Measurements from ENCODE around the gene VSTM4. TPM values are rescaled to one million over a fixed set of nuclear protein-coding genes. Genes with fewer than 3 reads are reported as not detected.

The VSTM4 gene
- total RNA-seq, 1 donor from 2014 or later, result 19.5 TPM

DNA sequence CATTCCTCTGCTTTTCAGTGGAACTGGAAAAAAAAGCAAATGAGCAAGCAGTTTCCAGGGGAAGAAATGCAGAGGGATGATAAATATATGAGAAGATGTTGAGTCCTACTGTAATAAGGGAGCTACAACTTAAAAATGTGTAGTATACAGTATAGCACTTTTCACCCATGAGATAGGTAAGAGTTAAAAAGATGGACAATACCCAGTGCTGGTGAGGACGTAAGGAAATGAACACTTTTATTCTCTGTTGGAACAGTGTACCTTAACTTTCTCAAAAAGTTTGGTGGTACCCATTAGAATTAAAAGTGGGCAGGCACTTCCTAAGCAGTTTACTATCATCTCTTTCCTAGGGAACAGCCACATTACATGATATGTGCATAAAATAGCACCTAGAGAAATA lies 21.2 kb upstream of the VSTM4 start:
- Histone ChIP-seq H3K9me3 (no peaks in the 10 kb centered on the region), H3K4me3 (no peak overlapping the region), H3K4me1 (peaks cover 21% of the 10 kb centered on the region), H3K36me3 (no peaks in the 10 kb centered on the region), H3K27ac (no peak overlapping the region), H3K27me3 (no peaks in the 10 kb centered on the region)
- DNase-seq (no peak), ATAC-seq (no peak)
- TF ChIP-seq, protein P1, sequence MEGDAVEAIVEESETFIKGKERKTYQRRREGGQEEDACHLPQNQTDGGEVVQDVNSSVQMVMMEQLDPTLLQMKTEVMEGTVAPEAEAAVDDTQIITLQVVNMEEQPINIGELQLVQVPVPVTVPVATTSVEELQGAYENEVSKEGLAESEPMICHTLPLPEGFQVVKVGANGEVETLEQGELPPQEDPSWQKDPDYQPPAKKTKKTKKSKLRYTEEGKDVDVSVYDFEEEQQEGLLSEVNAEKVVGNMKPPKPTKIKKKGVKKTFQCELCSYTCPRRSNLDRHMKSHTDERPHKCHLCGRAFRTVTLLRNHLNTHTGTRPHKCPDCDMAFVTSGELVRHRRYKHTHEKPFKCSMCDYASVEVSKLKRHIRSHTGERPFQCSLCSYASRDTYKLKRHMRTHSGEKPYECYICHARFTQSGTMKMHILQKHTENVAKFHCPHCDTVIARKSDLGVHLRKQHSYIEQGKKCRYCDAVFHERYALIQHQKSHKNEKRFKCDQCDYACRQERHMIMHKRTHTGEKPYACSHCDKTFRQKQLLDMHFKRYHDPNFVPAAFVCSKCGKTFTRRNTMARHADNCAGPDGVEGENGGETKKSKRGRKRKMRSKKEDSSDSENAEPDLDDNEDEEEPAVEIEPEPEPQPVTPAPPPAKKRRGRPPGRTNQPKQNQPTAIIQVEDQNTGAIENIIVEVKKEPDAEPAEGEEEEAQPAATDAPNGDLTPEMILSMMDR (IDR thresholded peaks at IDR 0.05), result no peak
- intact Hi-C loops (cut with DNase I), result no loop called here

DNA sequence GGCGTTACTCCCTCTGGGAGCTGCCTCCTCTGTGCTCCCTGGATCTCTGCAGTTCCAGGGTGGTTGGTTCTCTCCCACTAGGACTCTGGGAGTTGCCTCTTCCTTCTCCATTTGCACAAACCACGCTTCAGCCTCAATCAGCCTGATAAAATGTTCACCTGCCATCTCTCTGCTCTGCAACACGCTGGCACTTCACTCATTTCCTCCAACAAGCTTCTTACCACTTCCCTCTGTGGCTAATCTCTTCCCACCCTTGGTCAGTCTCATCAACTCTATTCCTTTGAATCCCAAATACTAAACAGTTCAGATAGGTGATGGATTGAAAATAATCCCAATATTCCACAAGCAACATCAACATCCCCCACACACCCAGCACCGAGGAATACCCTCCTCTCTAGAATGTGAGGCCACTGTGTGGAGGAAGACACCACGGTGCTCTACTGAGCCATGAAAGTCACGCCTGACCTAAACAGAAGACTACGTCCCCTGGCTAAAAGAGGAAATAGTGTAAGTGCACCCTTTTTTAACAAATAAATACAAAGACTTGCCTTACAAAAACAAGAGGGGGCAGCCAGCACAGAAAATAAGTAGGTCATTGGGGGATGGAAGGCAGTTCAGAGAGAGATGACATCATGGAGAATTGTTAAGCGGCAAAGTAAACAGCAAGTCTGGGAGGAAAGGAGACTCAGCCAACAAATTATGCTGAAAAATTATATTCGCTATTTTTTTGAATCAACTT lies 20.4 kb upstream of the VSTM4 start:
- no peak for DNase-seq
- no peak for ATAC-seq
- no peaks in the 10 kb centered on the region for H3K36me3 ChIP-seq
- no peaks in the 10 kb centered on the region for H3K27me3 ChIP-seq
- no peak overlapping the region for H3K27ac ChIP-seq
- TF ChIP-seq, protein P1 (IDR thresholded peaks at IDR 0.05), result no peak
- H3K4me3 ChIP-seq, result no peak overlapping the region
- H3K4me1 ChIP-seq, result peaks cover 21% of the 10 kb centered on the region
- no peaks in the 10 kb centered on the region for H3K9me3 ChIP-seq
- intact Hi-C loops (cut with DNase I), result no loop called here

DNA sequence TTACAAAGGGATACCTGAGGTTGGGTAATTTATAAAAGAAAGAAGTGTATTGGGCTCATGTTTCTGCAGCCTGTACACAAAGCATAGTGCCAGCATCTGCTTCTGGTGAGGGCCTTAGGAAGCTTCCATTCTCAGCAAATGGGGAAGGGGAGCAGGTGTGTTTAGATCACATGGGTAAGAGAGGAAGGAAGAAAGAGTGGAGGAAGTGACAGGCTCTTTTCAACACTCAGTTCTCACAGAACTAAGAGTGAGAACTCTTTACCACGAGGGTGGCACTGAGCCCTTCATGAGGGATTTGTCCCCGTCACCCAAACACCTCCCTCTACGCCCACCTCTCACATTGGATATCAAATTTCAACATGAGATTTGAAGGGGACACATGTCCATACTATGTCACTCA lies 19.0 kb upstream of the VSTM4 start:
- intact Hi-C loops (cut with DNase I), result no loop called here
- Histone ChIP-seq H3K36me3 (no peaks in the 10 kb centered on the region), H3K27ac (no peak overlapping the region), H3K4me3 (no peak overlapping the region), H3K4me1 (peaks cover 13% of the 10 kb centered on the region), H3K9me3 (no peaks in the 10 kb centered on the region), H3K27me3 (no peaks in the 10 kb centered on the region)
- TF ChIP-seq, protein P1 (IDR thresholded peaks at IDR 0.05), result no peak
- DNase-seq (no peak), ATAC-seq (no peak)

DNA sequence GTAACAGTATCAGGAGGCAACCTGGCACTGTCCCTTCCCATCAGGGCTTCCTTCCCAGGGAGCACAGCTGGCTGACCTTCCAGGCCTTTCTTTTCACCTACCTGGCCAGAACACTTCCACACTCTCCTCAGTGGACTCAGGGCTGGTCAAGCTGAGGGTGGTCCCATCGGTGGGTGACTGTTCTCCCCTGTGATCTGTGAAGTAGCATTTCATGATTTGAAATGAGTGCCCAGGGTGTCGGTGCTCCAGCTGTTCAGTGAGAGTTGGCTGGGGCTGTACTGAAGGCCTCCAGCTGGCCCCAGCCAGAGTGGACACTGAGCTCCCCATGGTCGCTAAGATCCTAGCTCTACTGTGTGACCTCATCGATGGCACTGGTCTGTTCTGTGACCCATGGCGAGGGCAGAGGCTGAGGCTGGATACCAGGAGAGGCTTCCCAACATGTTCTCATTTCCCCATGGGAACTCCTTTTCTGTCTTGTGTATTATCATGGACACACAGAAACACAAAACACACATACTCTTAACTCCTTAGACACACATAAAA lies 18.5 kb upstream of the VSTM4 start, which contains the start of gene FAM170B:
Gene FAM170B (minus strand): TSS at position 316 of the 543 bp plus-strand sequence. CDS start 103 bp downstream, at position 213.
- TF ChIP-seq, protein P1 (IDR thresholded peaks at IDR 0.05), result no peak
- Histone ChIP-seq H3K27ac (no peak within 1 kb of the TSS), H3K9me3 (no peaks in the 10 kb centered on the region), H3K4me3 (no peak within 1 kb of the TSS), H3K36me3 (no peaks in the 10 kb centered on the region), H3K27me3 (no peaks in the 10 kb centered on the region), H3K4me1 (peaks cover 11% of the 10 kb centered on the region)
- intact Hi-C loops (cut with DNase I), result no loop called here
- no peak for ATAC-seq
- no peak for DNase-seq

DNA sequence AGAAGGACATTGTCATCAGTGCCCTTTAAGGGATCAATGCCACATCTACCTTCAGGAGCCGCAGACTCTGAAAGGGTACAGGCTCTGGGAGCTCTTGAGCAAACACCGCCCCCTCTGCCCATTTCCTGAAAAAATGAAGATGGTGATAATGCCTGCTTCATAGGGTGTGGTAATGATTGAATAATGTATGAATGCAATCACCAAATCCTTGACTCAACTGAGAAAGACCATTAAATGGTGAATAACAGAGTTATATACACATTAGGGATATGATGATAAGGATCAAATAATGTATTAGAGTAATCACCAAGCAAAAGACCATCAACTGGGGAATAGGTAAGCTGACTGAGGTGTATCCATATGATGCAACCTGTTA lies 17.0 kb upstream of the VSTM4 start:
- H3K27me3 ChIP-seq, result no peaks in the 10 kb centered on the region
- ATAC-seq (no peak), DNase-seq (no peak)
- intact Hi-C loops (cut with DNase I), result no loop called here
- TF ChIP-seq, protein P1 (IDR thresholded peaks at IDR 0.05), result no peak
- H3K4me3 ChIP-seq, result no peak overlapping the region
- no peaks in the 10 kb centered on the region for H3K9me3 ChIP-seq
- no peaks in the 10 kb centered on the region for H3K36me3 ChIP-seq
- H3K27ac ChIP-seq, result no peak overlapping the region
- peaks cover 11% of the 10 kb centered on the region for H3K4me1 ChIP-seq
